KOPT-K1 (cell line): Measurements from ENCODE around the gene CTSW.

Experiments
- H3K27ac ChIP-seq: fragments of 200-600 bp; sonication (generic); 2 replicates; pipeline ENCODE4 v1.5.1; 2016; ENCODE audit warnings: antibody characterized with exemption, mild to moderate bottlenecking, low read depth, low read length; ENCODE audit not compliant: poor library complexity, severe bottlenecking
- H3K36me3 ChIP-seq: fragments of 200-600 bp; sonication (generic); 2 replicates; pipeline ENCODE4 v1.5.1; 2017; ENCODE audit warnings: antibody characterized with exemption, mild to moderate bottlenecking, low read length, moderate library complexity; ENCODE audit not compliant: insufficient read depth
- H3K9me3 ChIP-seq: fragments of 200-600 bp; sonication (generic); 2 replicates; pipeline ENCODE4 v1.5.1; 2017; ENCODE audit warnings: antibody characterized with exemption, low read length, mild to moderate bottlenecking; ENCODE audit not compliant: insufficient read depth, poor library complexity, severe bottlenecking

The CTSW gene

DNA sequence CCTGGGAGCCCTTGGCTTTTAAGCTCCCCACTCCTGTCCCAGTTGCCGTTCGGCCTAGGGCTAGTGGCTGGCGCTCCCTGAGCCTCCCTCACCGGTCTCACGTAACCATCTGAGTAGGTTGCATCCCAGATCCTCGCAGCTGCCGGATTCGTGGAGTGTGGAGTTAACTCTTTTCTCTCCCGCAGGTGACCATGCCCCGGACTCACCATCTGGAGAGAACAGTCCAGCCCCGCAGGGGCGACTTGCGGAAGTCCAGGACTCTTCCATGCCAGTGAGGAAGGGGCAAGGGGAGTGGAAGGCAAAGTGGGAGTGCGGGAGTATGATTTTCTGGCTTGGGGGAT lies 18.5 kb upstream of the CTSW start:
- no peaks in the 10 kb centered on the region for H3K9me3 ChIP-seq
- peaks cover 52% of the 10 kb centered on the region for H3K36me3 ChIP-seq
- H3K27ac ChIP-seq: peak overlapping the region; percentile 91

DNA sequence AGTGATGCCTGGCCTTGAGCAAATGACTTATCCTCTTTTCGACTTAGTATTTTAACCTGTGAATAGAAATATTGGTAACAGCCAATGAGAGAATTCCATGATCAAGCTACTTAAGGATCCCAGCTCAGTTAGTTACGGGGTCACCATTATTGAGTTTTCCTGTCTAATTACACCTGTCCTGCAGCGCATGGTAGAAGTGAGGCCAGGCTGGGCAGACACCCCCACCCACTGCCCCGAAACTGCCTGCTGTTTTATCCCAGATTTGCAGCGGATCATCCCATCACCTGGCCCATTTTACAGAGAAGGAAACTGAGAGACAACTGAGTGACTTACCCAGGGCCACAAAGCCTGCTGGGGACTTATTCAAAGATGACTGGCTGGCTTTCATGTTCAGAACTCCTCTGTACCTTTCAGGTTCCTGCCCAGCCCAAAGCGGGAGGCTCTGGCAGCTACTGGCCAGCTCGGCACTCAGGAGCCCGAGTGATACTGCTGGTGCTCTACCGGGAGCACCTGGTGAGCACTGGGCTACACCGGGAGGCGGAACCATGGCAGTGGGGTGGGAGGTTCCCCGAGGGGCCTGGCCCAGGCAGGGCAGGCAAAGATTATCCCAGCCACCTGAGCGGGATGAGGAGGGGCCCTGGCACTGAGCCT lies 18.0 kb upstream of the CTSW start:
- H3K36me3 ChIP-seq: peaks cover 52% of the 10 kb centered on the region
- H3K9me3 ChIP-seq: no peaks in the 10 kb centered on the region
- peak overlapping the region; percentile 91 for H3K27ac ChIP-seq

DNA sequence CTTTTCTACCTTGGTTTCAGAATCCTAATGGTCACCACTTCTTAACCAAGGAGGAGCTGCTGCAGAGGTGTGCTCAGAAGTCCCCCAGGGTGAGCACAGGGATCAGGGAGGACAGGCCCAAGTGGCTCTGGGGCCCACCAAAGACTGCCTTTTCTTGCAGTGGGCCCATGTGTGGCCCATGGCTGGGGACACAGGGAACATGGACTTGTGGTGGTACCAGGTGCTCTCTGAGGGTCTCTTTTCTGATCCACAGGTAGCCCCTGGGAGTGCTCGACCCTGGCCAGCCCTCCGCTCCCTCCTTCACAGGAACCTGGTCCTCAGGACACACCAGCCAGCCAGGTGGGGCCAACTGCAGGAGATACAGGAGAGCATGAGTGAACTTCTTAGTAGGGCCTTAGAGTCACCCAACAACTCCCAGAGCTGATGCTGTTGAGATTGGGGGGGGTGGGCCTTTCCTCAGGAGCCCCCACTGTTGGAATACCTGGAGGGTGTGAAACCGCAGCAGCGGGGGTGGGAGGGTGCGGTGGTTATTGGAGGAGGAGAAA lies 17.4 kb upstream of the CTSW start:
- Histone ChIP-seq H3K27ac (no peak overlapping the region), H3K9me3 (no peaks in the 10 kb centered on the region), H3K36me3 (peaks cover 57% of the 10 kb centered on the region)

DNA sequence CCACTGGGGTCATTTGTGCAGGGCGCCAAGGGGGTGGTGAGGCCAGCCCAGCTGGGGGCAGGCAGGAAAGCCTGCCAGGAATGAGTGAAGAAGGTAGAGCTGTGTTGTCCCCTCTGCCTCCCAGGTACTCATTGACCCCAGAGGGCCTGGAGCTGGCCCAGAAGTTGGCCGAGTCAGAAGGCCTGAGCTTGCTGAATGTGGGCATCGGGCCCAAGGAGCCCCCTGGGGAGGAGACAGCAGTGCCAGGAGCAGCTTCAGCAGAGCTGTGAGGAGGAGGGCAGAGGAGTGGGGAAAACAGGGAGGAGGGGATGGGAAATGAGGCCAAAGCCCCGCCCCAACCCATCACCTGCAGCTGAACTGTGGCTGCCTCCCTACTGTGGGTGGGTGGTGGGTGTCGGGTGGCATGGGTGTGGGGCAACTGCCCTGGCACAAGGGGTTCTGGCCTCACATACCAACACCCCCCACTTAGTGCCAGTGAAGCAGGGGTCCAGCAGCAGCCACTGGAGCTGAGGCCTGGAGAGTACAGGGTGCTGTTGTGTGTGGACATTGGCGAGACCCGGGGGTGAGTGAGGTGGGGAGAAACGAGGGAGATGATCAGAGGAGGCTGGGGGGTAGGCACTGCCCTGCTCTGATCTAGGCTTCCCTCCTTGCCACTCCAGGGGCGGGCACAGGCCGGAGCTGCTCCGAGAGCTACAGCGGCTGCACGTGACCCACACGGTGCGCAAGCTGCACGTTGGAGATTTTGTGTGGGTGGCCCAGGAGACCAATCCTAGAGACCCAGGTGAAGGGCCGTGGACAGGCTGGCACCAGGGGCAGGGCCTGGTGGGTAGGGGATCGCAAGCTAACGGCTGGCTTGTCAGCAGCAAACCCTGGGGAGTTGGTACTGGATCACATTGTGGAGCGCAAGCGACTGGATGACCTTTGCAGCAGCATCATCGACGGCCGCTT lies 16.4 kb upstream of the CTSW start:
- Histone ChIP-seq H3K9me3 (no peaks in the 10 kb centered on the region), H3K36me3 (peaks cover 61% of the 10 kb centered on the region), H3K27ac (no peak overlapping the region)

DNA sequence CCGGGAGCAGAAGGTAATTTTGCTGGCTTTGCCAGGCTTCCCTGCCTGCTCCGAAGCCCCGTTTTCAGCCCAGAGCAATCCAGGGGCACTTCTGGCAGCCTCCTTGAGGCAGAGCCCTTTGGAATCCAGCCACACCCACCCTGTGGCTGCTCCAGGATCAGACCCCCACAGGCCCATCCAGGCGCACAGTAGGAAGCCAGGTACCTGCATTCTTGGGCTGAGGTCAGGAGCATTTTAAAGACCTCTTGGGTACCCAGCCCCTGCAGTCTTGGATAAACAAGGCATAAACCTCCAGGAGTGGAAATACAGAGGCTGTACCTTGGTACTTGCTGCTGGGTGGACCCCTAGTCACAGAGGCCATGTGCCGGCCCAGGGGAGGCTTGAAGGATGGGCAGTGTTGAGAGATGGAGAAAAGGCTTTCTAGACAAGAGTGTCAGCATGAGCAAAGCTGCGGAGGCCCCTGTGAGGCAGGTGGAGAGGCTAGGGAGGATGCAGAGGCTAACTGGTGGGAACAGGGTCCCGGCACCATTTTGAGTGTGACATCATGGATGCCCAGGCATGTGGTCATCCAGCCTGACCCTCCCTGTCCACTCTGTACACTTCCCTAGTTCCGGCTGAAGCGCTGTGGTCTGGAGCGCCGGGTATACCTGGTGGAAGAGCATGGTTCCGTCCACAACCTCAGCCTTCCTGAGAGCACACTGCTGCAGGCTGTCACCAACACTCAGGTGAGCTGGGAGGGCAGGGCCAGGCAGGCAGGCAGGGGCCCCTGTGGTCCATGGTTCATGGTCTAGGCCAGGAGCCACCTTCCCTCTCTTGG lies 15.5 kb upstream of the CTSW start:
- Histone ChIP-seq H3K36me3 (peaks cover 61% of the 10 kb centered on the region), H3K27ac (no peak overlapping the region), H3K9me3 (no peaks in the 10 kb centered on the region)

DNA sequence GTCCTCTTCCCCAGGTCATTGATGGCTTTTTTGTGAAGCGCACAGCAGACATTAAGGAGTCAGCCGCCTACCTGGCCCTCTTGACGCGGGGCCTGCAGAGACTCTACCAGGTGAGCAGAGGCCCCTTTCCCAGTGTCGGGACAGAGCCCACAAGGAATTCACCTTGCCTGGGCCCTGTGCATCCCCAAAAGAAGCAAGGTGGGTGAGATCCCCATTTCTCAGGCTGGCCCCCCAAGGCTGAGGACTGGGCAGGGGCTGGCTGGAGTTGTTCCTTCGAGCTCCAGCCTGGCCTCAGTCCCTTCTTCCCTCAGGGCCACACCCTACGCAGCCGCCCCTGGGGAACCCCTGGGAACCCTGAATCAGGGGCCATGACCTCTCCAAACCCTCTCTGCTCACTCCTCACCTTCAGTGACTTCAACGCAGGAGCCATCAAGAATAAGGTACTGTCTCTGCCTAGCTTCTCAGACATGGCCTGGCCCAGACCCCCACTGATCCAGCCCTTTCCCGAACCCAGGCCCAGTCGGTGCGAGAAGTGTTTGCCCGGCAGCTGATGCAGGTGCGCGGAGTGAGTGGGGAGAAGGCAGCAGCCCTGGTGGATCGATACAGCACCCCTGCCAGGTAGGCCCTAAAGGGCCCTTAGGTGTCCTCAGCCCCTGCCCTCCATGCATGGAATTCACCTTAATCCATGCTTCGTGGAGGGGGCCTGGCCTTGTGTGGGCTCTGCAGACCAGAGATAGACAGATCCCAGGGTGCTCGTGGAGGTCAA lies 14.7 kb upstream of the CTSW start:
- no peak overlapping the region for H3K27ac ChIP-seq
- H3K36me3 ChIP-seq: peaks cover 61% of the 10 kb centered on the region
- H3K9me3 ChIP-seq: no peaks in the 10 kb centered on the region

DNA sequence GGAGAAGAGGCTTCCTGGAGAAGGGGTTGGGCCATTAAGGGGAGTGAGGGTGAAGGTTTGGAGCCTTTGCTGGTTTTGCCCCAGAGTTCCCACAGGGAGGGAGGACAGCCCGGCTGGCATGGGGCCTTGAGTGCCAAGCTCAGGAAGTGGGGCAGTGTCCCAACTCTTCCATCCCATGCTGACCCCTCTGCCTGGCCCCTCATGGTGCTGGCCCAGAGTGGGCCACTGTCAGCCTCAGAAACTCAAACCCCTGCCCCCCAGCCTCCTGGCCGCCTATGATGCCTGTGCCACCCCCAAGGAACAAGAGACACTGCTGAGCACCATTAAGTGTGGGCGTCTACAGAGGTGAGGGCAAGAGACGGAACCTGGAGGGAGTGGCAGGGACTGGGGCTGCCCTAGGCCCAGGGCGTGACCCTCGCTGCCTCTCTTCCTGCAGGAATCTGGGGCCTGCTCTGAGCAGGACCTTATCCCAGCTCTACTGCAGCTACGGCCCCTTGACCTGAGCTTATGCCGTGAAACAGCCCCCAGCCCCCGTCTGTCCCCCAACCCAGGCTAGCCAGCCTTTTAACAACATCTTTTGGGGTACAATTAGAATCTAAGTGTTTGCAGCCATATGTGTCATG lies 14.0 kb upstream of the CTSW start:
- H3K9me3 ChIP-seq: no peaks in the 10 kb centered on the region
- no peak overlapping the region for H3K27ac ChIP-seq
- H3K36me3 ChIP-seq: peaks cover 61% of the 10 kb centered on the region

DNA sequence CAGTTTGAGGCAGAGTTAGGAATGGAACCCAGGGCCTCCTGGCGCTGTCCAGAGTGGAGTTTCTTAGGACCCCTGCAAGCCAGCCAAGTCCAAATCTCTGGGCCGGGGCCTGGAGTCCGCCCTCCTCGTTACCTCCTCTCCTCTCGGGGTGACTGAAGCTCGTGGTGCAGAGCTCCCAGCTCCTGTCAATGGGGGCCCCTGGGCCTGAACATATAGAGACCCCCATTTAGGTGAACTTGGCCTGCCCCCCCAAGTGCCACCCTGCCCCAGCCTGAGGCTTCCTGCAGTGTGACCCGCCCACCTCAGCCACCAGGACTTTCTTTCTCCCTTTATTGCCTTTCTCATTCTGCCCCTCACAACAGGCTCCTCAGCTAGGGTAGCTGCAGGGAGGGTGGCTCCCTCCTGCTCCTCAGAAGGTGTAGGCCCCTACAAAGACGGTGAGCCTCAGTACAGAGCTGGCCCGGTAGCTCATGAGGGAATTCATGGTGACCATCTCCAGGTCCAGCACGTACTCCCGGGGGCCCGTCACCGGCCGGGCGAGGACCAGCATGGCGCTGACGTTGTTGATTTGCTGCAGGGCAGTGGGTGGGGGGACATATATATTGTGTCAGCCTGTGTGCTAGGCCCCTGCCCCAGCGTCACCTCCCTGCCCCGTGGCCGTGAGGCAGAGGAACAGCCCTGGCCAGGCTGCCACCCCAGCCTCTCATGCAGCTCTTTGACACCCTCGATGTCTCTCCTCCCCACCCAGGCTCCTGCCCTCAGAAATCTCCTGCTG lies 12.9 kb upstream of the CTSW start:
- no peaks in the 10 kb centered on the region for H3K9me3 ChIP-seq
- peaks cover 59% of the 10 kb centered on the region for H3K36me3 ChIP-seq
- no peak overlapping the region for H3K27ac ChIP-seq

DNA sequence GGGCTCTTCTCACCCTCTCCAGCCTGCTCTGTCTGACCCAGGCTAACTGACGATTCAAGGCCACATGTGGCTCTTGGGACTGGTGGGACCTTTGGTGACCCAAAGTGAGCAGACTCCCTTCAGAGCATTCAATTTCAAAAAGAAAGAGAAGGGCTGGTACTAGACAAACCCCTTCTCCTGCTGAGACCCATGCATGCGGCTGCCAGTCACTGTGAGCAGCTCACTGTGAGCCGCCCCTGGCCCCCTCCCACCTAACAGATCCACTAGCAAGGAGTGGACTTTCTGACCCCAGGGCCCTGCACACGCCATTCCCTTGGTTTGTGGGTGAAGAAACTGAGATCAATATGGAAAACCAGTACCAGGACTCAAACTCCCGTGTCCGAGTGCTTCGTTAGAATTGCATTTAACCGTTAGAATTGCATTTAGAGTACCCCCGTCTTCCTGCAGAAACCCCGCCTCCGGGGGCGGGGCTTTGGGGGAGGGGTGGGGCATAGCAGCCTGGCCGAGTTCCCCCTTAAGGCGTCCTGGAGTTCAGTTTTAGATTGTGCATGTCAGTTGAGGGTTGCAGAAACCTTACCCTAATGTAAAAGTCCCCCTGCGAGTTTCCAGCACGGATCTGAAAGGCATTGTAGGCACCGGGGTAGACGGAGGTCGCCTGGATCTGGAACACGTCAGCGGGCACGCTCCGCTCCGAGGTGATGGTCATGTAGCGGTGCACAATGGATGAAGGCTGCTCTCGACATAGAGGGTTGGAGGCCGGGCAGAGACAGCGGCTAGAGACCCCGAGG lies 12.2 kb upstream of the CTSW start:
- Histone ChIP-seq H3K36me3 (peaks cover 51% of the 10 kb centered on the region), H3K27ac (no peak overlapping the region), H3K9me3 (no peaks in the 10 kb centered on the region)

DNA sequence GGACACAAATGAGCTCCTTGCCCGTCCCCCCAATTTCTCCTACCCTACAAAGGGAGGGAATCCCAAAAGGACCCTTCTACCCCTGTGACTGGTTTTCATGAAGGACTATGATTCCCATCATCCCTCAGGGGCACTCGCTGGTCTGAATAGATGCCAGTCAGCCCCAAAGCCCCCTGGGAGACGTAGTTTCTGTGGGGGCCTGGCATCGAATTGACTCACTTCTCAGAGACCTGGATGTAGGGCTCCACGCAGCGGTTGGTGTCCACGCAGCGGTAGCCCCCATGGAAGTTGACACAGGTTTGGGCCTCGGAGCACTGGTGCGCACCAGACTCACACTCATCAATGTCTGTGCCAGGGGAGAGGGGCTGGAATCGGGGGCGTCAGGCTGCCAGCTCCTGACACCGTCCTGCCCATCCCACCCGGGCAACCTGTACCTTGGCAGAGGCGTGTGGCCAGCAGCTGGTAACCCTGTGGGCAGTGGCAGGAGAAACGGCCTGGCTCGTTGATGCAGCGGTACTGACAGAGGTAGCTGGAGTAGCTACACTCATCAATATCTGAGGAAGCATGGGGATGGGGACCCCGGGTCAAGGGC lies 11.5 kb upstream of the CTSW start:
- peaks cover 44% of the 10 kb centered on the region for H3K36me3 ChIP-seq
- H3K27ac ChIP-seq: no peak overlapping the region
- no peaks in the 10 kb centered on the region for H3K9me3 ChIP-seq

DNA sequence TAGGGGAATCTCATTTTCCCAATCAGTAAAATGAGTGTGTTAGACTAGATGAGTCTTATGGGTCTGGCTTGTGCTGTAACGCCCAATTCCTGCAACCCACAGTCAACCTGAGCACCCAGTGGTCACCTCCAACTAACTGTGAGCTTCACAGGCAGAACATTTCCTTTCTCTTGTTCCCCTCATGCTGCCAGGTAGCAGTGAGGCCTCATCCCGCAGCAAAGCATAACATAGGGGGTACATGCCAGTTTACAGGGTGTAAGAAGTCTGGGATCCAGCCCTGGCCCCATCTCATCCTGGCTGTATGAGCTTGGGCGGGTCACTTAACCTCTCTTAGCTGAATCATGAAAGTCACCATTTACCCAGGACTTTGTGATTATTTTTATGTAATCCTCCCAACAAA lies 10.7 kb upstream of the CTSW start:
- H3K27ac ChIP-seq: no peak overlapping the region
- H3K9me3 ChIP-seq: no peaks in the 10 kb centered on the region
- peaks cover 37% of the 10 kb centered on the region for H3K36me3 ChIP-seq

DNA sequence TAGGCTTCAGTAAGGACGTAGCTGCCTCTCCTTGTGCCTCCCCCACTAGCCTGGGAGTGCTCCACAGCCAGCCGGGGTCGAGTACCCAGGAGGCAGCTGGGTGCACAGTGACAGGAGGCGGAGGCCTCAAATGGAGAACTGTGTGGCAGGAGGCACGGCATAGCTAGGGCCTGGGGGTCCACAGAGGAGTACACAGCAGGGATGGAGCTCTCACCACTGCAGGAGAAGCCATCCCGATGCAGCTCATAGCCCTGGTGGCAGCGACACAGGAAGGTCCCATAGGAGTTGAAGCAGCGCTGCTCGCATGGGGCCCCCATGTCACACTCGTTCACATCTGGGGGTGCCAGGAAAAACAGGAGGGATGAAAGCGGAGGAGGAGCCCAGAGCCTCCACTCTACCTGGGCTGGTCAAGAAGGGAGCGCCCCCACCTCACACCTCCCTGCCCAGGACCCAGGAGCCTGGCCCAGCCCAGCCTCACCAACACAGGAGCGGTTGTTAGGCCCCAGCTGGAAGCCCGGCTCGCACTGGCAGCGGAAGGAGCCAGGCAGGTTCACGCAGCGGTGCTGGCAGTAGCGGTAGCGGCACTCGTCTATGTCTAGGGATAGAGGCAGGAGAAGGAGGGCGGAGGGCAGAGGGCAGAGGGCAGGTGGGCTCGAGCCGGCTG lies 9.9 kb upstream of the CTSW start:
- no peak overlapping the region for H3K27ac ChIP-seq
- peaks cover 28% of the 10 kb centered on the region for H3K36me3 ChIP-seq
- H3K9me3 ChIP-seq: no peaks in the 10 kb centered on the region
